MM.1S (cell line): ENCODE results near the gene RABGAP1L.
"Not testable (repeated sequence)": the region's sequence is repeated elsewhere in the genome, so short reads cannot be mapped to it uniquely, and the experiment has no call there.

Experiments used
- DNase-seq: peaks from one replicate; pipeline ENCODE4 v3.0.0-alpha.2; 2015
- H2AFZ ChIP-seq: fragments of 300-600 bp; sonication (generic); 2 replicates; pipeline ENCODE4 v1.6.0; 2016; ENCODE audit warnings: antibody characterized with exemption, low read length
- H3F3A ChIP-seq: fragments of 300-600 bp; sonication (generic); 2 replicates; pipeline ENCODE4 v1.6.1; 2016; ENCODE audit warnings: mild to moderate bottlenecking, antibody characterized with exemption, low read length, moderate library complexity, mixed read lengths; ENCODE audit not compliant: insufficient read depth
- H3K27ac ChIP-seq: fragments of 300-600 bp; sonication (generic); 2 replicates; pipeline ENCODE4 v1.5.1; 2016; ENCODE audit warnings: mild to moderate bottlenecking, low read length
- H3K27me3 ChIP-seq: fragments of 300-600 bp; sonication (generic); replicated peaks from 2 replicates; pipeline ENCODE4 v1.6.0; 2016; ENCODE audit warnings: low read length; ENCODE audit not compliant: insufficient read depth
- H3K36me3 ChIP-seq: fragments of 300-600 bp; sonication (generic); replicated peaks from 2 replicates; pipeline ENCODE4 v1.6.1; 2016; ENCODE audit warnings: mild to moderate bottlenecking, low read length, mixed read lengths; ENCODE audit not compliant: insufficient read depth
- H3K4me1 ChIP-seq: fragments of 300-600 bp; sonication (generic); 2 replicates; pipeline ENCODE4 v1.6.1; 2016; ENCODE audit warnings: low read length, mixed read lengths
- H3K4me2 ChIP-seq: fragments of 300-600 bp; sonication (generic); 2 replicates; pipeline ENCODE4 v1.6.0; 2016; ENCODE audit warnings: low read depth, low read length
- H3K4me3 ChIP-seq: fragments of 300-600 bp; sonication (generic); 2 replicates; pipeline ENCODE4 v1.5.1; 2016; ENCODE audit warnings: low read length, mixed read lengths
- H3K79me2 ChIP-seq: fragments of 300-600 bp; sonication (generic); 2 replicates; pipeline ENCODE4 v1.6.1; 2016; ENCODE audit warnings: mixed run types, low read length, mixed read lengths
- H3K9ac ChIP-seq: fragments of 300-600 bp; sonication (generic); 2 replicates; pipeline ENCODE4 v1.6.1; 2016; ENCODE audit warnings: low read length, mixed read lengths
- H3K9me2 ChIP-seq: fragments of 300-600 bp; sonication (generic); replicated peaks from 2 replicates; pipeline ENCODE4 v1.6.1; 2016; ENCODE audit warnings: mild to moderate bottlenecking, low read length, mixed read lengths; ENCODE audit not compliant: insufficient read depth
- H3K9me3 ChIP-seq: fragments of 300-600 bp; sonication (generic); replicated peaks from 2 replicates; pipeline ENCODE4 v1.6.1; 2016; ENCODE audit warnings: mild to moderate bottlenecking, low read length, mixed read lengths; ENCODE audit not compliant: insufficient read depth
- H4K20me1 ChIP-seq: fragments of 300-600 bp; sonication (generic); 2 replicates; pipeline ENCODE4 v1.6.1; 2016; ENCODE audit warnings: mild to moderate bottlenecking, low read length, moderate library complexity, mixed read lengths; ENCODE audit not compliant: insufficient read depth
- EZH2 ChIP-seq: fragments of 300-600 bp; sonication (generic); optimal IDR thresholded peaks from 2 replicates; pipeline ENCODE3; 2017; ENCODE audit warnings: low read depth, mild to moderate bottlenecking, antibody characterized with exemption, low read length, mixed read lengths
- EZH2phosphoT487 ChIP-seq: fragments of 300-600 bp; sonication (generic); IDR thresholded peaks from 2 replicates; pipeline ENCODE4 v1.6.1; 2018; ENCODE audit warnings: antibody characterized with exemption, low read length
- TF ChIP-seq, protein P1 (sequence below): fragments of 300-600 bp; sonication (generic); IDR thresholded peaks from 2 replicates; pipeline ENCODE4 v1.5.1; 2016; ENCODE audit warnings: antibody characterized with exemption, low read length, mixed read lengths

Gene RABGAP1L

DNA sequence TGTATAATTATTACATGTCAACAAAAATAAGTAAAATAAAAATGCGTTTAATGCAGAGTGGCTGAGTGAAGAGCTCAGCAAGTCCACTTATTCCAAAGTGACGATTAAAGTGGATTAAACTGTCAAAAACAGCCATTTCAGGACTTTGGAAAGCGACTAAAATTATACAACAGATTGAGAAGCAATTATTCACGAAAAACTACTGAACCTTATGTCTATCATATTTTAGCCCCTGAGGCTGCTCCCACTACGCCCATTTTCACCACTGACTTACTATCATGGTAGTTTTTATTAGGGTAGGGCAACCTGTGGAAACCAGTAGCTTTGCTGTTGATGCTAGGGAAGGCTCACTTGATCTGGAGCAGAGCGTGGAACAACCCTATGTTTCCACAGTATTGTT, 174.1 kb downstream of the RABGAP1L start:
- no peak overlapping the region for H2AFZ ChIP-seq
- no peak overlapping the region for H3K4me3 ChIP-seq
- no peaks in the 10 kb centered on the region for H3K36me3 ChIP-seq
- no peaks in the 10 kb centered on the region for H3K4me1 ChIP-seq
- H3K4me2 ChIP-seq = no peak overlapping the region
- H3K9ac ChIP-seq = no peak overlapping the region
- DNase-seq = no peak
- no peaks in the 10 kb centered on the region for H3K9me2 ChIP-seq
- H4K20me1 ChIP-seq = no peaks in the 10 kb centered on the region
- H3K79me2 ChIP-seq = no peaks in the 10 kb centered on the region
- H3K27ac ChIP-seq = no peak overlapping the region
- no peaks in the 10 kb centered on the region for H3F3A ChIP-seq
- H3K27me3 ChIP-seq = no peaks in the 10 kb centered on the region
- no peaks in the 10 kb centered on the region for H3K9me3 ChIP-seq
- TF ChIP-seq EZH2 = no peak
- no peak for TF ChIP-seq EZH2phosphoT487
- TF ChIP-seq, protein P1, sequence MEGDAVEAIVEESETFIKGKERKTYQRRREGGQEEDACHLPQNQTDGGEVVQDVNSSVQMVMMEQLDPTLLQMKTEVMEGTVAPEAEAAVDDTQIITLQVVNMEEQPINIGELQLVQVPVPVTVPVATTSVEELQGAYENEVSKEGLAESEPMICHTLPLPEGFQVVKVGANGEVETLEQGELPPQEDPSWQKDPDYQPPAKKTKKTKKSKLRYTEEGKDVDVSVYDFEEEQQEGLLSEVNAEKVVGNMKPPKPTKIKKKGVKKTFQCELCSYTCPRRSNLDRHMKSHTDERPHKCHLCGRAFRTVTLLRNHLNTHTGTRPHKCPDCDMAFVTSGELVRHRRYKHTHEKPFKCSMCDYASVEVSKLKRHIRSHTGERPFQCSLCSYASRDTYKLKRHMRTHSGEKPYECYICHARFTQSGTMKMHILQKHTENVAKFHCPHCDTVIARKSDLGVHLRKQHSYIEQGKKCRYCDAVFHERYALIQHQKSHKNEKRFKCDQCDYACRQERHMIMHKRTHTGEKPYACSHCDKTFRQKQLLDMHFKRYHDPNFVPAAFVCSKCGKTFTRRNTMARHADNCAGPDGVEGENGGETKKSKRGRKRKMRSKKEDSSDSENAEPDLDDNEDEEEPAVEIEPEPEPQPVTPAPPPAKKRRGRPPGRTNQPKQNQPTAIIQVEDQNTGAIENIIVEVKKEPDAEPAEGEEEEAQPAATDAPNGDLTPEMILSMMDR = no peak

DNA sequence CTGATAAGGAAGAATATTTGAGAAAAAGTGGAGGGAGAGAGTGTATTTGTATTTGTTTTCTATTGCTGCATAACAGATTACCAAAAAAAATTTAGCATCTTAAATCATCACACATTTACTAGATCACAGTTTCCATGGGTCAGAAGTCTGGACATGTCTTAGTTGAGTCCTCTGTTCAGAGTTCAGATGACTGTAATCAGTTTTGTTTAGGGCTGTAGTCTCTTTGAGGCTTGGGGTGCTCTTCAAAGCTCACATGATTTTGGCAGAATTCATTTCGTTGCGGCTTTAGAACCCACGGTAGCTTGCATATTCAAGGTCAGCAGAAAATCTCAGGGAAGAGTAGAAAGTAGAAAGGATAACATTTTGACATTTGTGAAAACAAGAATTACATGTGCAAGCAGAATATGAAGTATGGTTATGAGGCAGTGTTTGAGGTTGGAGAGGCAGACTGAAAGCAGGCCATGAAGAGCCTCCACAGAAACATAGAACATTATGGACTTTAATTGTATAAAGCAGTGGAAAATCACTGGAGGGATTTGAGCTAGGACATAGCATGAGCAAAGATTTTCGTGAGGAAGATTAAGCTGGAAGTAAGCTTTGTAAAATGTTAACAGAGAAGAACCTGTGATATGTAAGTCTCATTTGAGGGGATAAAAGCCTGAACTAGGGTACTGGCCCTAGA, 177.8 kb downstream of the RABGAP1L start:
- Histone ChIP-seq H3F3A (no peaks in the 10 kb centered on the region), H3K4me2 (no peak overlapping the region), H3K27ac (no peak overlapping the region), H3K27me3 (no peaks in the 10 kb centered on the region), H3K79me2 (no peaks in the 10 kb centered on the region), H3K36me3 (no peaks in the 10 kb centered on the region), H3K4me1 (no peaks in the 10 kb centered on the region), H3K9me2 (no peaks in the 10 kb centered on the region), H2AFZ (no peak overlapping the region), H3K9ac (no peak overlapping the region), H4K20me1 (no peaks in the 10 kb centered on the region), H3K4me3 (no peak overlapping the region), H3K9me3 (no peaks in the 10 kb centered on the region)
- no peak for DNase-seq
- no peak for TF ChIP-seq EZH2
- no peak for TF ChIP-seq EZH2phosphoT487
- TF ChIP-seq, protein P1 = no peak

DNA sequence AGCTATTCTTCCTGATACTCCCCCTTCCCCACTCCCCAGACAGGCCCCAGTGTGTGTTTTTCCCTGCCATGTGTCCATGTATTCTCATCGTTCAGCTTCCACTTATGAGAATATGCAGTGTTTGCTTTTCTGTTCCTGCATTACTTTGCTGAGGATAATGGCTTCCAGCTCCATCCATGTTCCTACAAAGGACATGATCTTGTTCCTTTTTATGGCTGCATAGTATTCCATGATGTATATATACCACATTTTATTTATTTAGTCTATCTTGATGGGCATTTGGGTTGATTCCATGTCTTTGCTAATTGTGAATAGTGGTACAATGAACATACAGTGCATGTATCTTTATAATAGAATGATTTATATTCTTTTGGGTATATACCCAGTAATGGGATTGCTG, 181.1 kb downstream of the RABGAP1L start:
- not testable (repeated sequence) for H3K4me1 ChIP-seq, H3K79me2 ChIP-seq, H3K4me2 ChIP-seq, H3K27me3 ChIP-seq, H3K9ac ChIP-seq, H3K9me2 ChIP-seq, H3K27ac ChIP-seq, H3K36me3 ChIP-seq, H4K20me1 ChIP-seq, H3F3A ChIP-seq, H3K4me3 ChIP-seq, DNase-seq, H3K9me3 ChIP-seq, H2AFZ ChIP-seq

DNA sequence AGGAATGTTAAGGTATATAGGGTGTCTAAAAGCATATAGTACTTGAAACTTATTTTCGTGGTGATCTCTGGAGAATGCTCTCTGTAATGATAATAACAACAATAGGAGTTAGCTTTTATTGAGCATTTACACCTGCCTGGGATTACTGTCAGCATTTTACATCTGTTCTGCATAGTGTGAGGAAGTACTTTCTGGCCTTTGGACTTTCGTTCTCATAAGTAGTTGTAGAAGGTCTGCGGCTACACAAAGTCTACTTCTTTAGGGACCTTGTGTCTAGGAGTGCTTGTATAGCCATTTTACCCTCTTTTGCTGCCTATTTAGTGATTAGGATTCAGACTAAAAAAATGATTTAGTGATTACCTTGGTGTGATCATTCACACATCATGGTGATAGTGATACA, 184.8 kb downstream of the RABGAP1L start:
- Histone ChIP-seq H3K9ac (no peak overlapping the region), H3F3A (no peaks in the 10 kb centered on the region), H3K9me3 (no peaks in the 10 kb centered on the region), H3K79me2 (no peaks in the 10 kb centered on the region), H3K4me1 (0 out of 2 replicates have a peak, but pooled peaks cover 5% of the 10 kb centered on the region), H3K9me2 (no peaks in the 10 kb centered on the region), H3K27me3 (no peaks in the 10 kb centered on the region), H3K36me3 (no peaks in the 10 kb centered on the region), H3K27ac (no peak overlapping the region), H2AFZ (no peak overlapping the region), H4K20me1 (no peaks in the 10 kb centered on the region), H3K4me3 (no peak overlapping the region), H3K4me2 (no peak overlapping the region)
- TF ChIP-seq EZH2 (no peak), EZH2phosphoT487 (no peak)
- TF ChIP-seq, protein P1 = no peak
- peak; percentile 57 for DNase-seq
